GM23338 (cell line): ENCODE measurements around the gene GCFC2. TPM values are rescaled to one million over a fixed set of nuclear protein-coding genes. Genes with fewer than 3 reads are reported as not detected.

Experiments
- ATAC-seq: fragments of 200-7000 bp; cut with Tn5 transposase; 3 replicates; pipeline ENCODE4 v1.9.1; 2020
- DNase-seq: peaks from one replicate; pipeline ENCODE4 v3.0.0-alpha.2; 2015; ENCODE audit warnings: low spot score
- H2AFZ ChIP-seq: fragments of 200-600 bp; sonication (generic); 2 replicates; pipeline ENCODE4 v1.8.0; 2016; ENCODE audit warnings: antibody characterized with exemption, mild to moderate bottlenecking, moderate library complexity
- H3F3A ChIP-seq: fragments of 200-600 bp; sonication (generic); replicated peaks from 2 replicates; pipeline ENCODE4 v1.8.0; 2017; ENCODE audit warnings: antibody characterized with exemption, mixed run types, low read depth
- H3K27ac ChIP-seq: fragments of 200-600 bp; sonication (generic); 2 replicates; pipeline ENCODE4 v1.6.1; 2016; ENCODE audit warnings: low read depth
- H3K27me3 ChIP-seq: fragments of 200-600 bp; sonication (generic); 2 replicates; pipeline ENCODE4 v1.8.0; 2016; ENCODE audit warnings: mild to moderate bottlenecking, mixed run types, moderate library complexity; ENCODE audit not compliant: insufficient read depth
- H3K36me3 ChIP-seq: fragments of 200-600 bp; sonication (generic); 2 replicates; pipeline ENCODE4 v1.8.0; 2016; ENCODE audit warnings: mild to moderate bottlenecking; ENCODE audit not compliant: insufficient read depth
- H3K4me1 ChIP-seq: fragments of 200-600 bp; sonication (generic); 2 replicates; pipeline ENCODE4 v1.8.0; 2016; ENCODE audit warnings: mild to moderate bottlenecking, moderate library complexity; ENCODE audit not compliant: insufficient read depth
- H3K4me2 ChIP-seq: fragments of 200-600 bp; sonication (generic); 2 replicates; pipeline ENCODE4 v1.7.1; 2017; ENCODE audit warnings: mixed run types
- H3K4me3 ChIP-seq: fragments of 200-600 bp; sonication (generic); 2 replicates; pipeline ENCODE4 v1.6.1; 2016; ENCODE audit warnings: mixed run types
- H3K79me2 ChIP-seq: fragments of 200-600 bp; sonication (generic); replicated peaks from 2 replicates; pipeline ENCODE4 v1.8.0; 2017; ENCODE audit warnings: mild to moderate bottlenecking; ENCODE audit not compliant: insufficient read depth
- H3K9me2 ChIP-seq: fragments of 200-600 bp; sonication (generic); 2 replicates; pipeline ENCODE4 v1.8.0; 2017; ENCODE audit not compliant: insufficient read depth
- H4K20me1 ChIP-seq: fragments of 200-600 bp; sonication (generic); replicated peaks from 2 replicates; pipeline ENCODE4 v1.8.0; 2017; ENCODE audit warnings: mild to moderate bottlenecking; ENCODE audit not compliant: insufficient read depth
- H3K27ac Mint-ChIP-seq: 2 replicates; pipeline ENCODE4 v1.8.0; 2020; ENCODE audit warnings: inconsistent platforms, mild to moderate bottlenecking, moderate library complexity, mixed read lengths
- H3K27me3 Mint-ChIP-seq: 3 replicates; pipeline ENCODE4 v1.8.0; 2022; ENCODE audit warnings: low read depth, mild to moderate bottlenecking, moderate library complexity, mixed read lengths, inconsistent platforms; ENCODE audit not compliant: insufficient read depth, poor library complexity
- H3K36me3 Mint-ChIP-seq: 3 replicates; pipeline ENCODE4 v1.8.0; 2021; ENCODE audit warnings: low read depth, mild to moderate bottlenecking, inconsistent platforms, moderate library complexity, mixed read lengths
- H3K4me1 Mint-ChIP-seq: 3 replicates; pipeline ENCODE4 v1.8.0; 2020; ENCODE audit warnings: mild to moderate bottlenecking, inconsistent platforms, mixed read lengths
- H3K4me3 Mint-ChIP-seq: 3 replicates; pipeline ENCODE4 v1.8.0; 2021; ENCODE audit warnings: moderate library complexity, mild to moderate bottlenecking, inconsistent platforms, mixed read lengths
- H3K9me3 Mint-ChIP-seq: 3 replicates; pipeline ENCODE4 v1.8.0; 2020; ENCODE audit warnings: moderate library complexity, mild to moderate bottlenecking, inconsistent platforms, mixed read lengths
- CREB1 ChIP-seq: fragments of 250-450 bp; sonication (Bioruptor Pico); IDR thresholded peaks from 2 replicates; pipeline ENCODE4 v1.5.0; 2020; ENCODE audit warnings: low read depth, mild to moderate bottlenecking, moderate library complexity
- EZH2 ChIP-seq: fragments of 200-600 bp; sonication (generic); IDR thresholded peaks from one replicate; pipeline ENCODE4 v1.8.0; 2017; ENCODE audit warnings: antibody characterized with exemption, mild to moderate bottlenecking, low read depth; ENCODE audit not compliant: unreplicated experiment
- EZH2phosphoT487 ChIP-seq: fragments of 200-600 bp; sonication (generic); IDR thresholded peaks from one replicate; pipeline ENCODE4 v1.8.1; 2018; ENCODE audit warnings: antibody characterized with exemption; ENCODE audit not compliant: unreplicated experiment
- JUNB ChIP-seq: IDR thresholded peaks from one replicate; pipeline ENCODE4 v1.6.1; 2016; ENCODE audit warnings: antibody characterized with exemption; ENCODE audit not compliant: unreplicated experiment
- NANOG ChIP-seq: IDR thresholded peaks from 2 replicates; pipeline ENCODE4 v1.6.1; 2016; ENCODE audit warnings: antibody characterized with exemption, borderline replicate concordance
- POLR2AphosphoS5 ChIP-seq: IDR thresholded peaks from 2 replicates; pipeline ENCODE4 v1.6.1; 2016; ENCODE audit warnings: antibody characterized with exemption, low read depth
- STAT1 ChIP-seq: IDR thresholded peaks from one replicate; pipeline ENCODE4 v1.6.1; 2016; ENCODE audit warnings: antibody characterized with exemption; ENCODE audit not compliant: unreplicated experiment
- ZNF114 ChIP-seq: fragments of 250-450 bp; sonication (Bioruptor Pico); IDR thresholded peaks from 2 replicates; pipeline ENCODE4 v1.5.0; 2020; ENCODE audit warnings: mild to moderate bottlenecking, moderate library complexity
- ZNF331 ChIP-seq: fragments of 250-450 bp; sonication (Bioruptor Pico); IDR thresholded peaks from 2 replicates; pipeline ENCODE4 v1.5.0; 2020; ENCODE audit warnings: low read depth, mild to moderate bottlenecking, moderate library complexity
- polyA plus RNA-seq: library from polyadenylated mRNA; unstranded; fragments of >200 nt; fragmentation: Nextera tagmentation; extraction: Ambion mirVana; gene quantifications from 2 replicates; pipeline ENCODE4 v1.2.1, GENCODE V29; 2016
- total RNA-seq: library from RNA; depleted of rRNA; stranded (reverse); fragments of >200 nt; shearing (Covaris generic); gene quantifications from 2 replicates; pipeline ENCODE4 v1.2.3, GENCODE V29; 2014
- TF ChIP-seq, protein P1 (sequence below): fragments of 250-450 bp; sonication (Bioruptor Pico); IDR thresholded peaks from 2 replicates; pipeline ENCODE4 v1.5.0; 2020; ENCODE audit warnings: mild to moderate bottlenecking, moderate library complexity
- TF ChIP-seq, protein P2 (sequence below): IDR thresholded peaks from 2 replicates; pipeline ENCODE4 v1.6.1; 2016; ENCODE audit warnings: antibody characterized with exemption
- TF ChIP-seq, protein P3 (sequence below), 2 experiments: fragments of 200-600 bp in 1 of 2; sonication (generic) in 1 of 2; conservative IDR thresholded peaks; 2 replicates each; pipeline versions ENCODE4 v1.5.1 to v1.6.1; 2016 to 2017; ENCODE audit warnings: antibody characterized with exemption in 2 of 2, low read depth in 2 of 2, mild to moderate bottlenecking in 2 of 2, moderate library complexity in 1 of 2
- TF ChIP-seq, protein P4 (sequence below): IDR thresholded peaks from one replicate; pipeline ENCODE4 v1.6.1; 2018; ENCODE audit warnings: antibody characterized with exemption; ENCODE audit not compliant: unreplicated experiment

GCFC2 gene
- total and polyA plus RNA-seq, 2 experiments from 2014 or later, result 23.8 to 26.2 TPM

DNA sequence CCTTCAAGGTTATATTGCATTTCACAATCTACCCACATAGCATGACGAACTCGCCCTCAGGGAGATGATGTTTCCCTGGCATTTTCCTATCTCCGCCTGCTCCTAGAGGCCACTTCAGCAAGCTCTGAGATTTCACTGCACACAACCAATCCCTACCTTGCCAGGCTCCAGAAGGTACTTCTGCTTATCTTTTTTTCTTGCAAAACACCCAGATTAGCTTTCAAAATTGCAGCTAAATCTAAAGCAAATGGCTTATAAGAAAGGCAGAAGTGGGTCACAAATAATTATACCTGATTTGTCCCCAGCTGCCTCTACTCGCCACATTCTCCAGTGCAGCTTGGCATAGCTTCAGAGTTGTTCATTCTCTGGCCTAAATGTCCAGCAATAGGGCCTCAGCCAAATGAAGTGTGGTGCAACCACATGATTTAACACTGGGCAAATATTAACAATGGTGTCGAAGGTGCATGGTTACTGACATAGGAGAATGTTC lies 96.5 kb downstream of the GCFC2 start:
- no peaks in the 10 kb centered on the region; the same call in 1 of the 2 replicates for H3K9me2 ChIP-seq
- TF ChIP-seq CREB1 (CRISPR knock-in tag), result no peak
- TF ChIP-seq, protein P1, sequence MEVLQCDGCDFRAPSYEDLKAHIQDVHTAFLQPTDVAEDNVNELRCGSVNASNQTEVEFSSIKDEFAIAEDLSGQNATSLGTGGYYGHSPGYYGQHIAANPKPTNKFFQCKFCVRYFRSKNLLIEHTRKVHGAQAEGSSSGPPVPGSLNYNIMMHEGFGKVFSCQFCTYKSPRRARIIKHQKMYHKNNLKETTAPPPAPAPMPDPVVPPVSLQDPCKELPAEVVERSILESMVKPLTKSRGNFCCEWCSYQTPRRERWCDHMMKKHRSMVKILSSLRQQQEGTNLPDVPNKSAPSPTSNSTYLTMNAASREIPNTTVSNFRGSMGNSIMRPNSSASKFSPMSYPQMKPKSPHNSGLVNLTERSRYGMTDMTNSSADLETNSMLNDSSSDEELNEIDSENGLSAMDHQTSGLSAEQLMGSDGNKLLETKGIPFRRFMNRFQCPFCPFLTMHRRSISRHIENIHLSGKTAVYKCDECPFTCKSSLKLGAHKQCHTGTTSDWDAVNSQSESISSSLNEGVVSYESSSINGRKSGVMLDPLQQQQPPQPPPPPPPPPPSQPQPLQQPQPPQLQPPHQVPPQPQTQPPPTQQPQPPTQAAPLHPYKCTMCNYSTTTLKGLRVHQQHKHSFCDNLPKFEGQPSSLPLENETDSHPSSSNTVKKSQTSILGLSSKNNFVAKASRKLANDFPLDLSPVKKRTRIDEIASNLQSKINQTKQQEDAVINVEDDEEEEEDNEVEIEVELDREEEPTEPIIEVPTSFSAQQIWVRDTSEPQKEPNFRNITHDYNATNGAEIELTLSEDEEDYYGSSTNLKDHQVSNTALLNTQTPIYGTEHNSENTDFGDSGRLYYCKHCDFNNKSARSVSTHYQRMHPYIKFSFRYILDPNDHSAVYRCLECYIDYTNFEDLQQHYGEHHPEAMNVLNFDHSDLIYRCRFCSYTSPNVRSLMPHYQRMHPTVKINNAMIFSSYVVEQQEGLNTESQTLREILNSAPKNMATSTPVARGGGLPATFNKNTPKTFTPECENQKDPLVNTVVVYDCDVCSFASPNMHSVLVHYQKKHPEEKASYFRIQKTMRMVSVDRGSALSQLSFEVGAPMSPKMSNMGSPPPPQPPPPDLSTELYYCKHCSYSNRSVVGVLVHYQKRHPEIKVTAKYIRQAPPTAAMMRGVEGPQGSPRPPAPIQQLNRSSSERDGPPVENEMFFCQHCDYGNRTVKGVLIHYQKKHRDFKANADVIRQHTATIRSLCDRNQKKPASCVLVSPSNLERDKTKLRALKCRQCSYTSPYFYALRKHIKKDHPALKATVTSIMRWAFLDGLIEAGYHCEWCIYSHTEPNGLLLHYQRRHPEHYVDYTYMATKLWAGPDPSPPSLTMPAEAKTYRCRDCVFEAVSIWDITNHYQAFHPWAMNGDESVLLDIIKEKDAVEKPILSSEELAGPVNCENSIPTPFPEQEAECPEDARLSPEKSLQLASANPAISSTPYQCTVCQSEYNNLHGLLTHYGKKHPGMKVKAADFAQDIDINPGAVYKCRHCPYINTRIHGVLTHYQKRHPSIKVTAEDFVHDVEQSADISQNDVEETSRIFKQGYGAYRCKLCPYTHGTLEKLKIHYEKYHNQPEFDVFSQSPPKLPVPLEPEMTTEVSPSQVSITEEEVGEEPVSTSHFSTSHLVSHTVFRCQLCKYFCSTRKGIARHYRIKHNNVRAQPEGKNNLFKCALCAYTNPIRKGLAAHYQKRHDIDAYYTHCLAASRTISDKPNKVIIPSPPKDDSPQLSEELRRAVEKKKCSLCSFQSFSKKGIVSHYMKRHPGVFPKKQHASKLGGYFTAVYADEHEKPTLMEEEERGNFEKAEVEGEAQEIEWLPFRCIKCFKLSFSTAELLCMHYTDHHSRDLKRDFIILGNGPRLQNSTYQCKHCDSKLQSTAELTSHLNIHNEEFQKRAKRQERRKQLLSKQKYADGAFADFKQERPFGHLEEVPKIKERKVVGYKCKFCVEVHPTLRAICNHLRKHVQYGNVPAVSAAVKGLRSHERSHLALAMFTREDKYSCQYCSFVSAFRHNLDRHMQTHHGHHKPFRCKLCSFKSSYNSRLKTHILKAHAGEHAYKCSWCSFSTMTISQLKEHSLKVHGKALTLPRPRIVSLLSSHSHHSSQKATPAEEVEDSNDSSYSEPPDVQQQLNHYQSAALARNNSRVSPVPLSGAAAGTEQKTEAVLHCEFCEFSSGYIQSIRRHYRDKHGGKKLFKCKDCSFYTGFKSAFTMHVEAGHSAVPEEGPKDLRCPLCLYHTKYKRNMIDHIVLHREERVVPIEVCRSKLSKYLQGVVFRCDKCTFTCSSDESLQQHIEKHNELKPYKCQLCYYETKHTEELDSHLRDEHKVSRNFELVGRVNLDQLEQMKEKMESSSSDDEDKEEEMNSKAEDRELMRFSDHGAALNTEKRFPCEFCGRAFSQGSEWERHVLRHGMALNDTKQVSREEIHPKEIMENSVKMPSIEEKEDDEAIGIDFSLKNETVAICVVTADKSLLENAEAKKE (CRISPR knock-in tag), result no peak
- no peak for TF ChIP-seq JUNB
- TF ChIP-seq STAT1, result no peak
- no peak for TF ChIP-seq ZNF114 (CRISPR knock-in tag)
- TF ChIP-seq ZNF331 (CRISPR knock-in tag), result no peak
- TF ChIP-seq, protein P2, sequence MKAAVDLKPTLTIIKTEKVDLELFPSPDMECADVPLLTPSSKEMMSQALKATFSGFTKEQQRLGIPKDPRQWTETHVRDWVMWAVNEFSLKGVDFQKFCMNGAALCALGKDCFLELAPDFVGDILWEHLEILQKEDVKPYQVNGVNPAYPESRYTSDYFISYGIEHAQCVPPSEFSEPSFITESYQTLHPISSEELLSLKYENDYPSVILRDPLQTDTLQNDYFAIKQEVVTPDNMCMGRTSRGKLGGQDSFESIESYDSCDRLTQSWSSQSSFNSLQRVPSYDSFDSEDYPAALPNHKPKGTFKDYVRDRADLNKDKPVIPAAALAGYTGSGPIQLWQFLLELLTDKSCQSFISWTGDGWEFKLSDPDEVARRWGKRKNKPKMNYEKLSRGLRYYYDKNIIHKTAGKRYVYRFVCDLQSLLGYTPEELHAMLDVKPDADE, result no peak
- TF ChIP-seq EZH2phosphoT487, result no peak
- TF ChIP-seq NANOG, result no peak
- TF ChIP-seq, protein P3, sequence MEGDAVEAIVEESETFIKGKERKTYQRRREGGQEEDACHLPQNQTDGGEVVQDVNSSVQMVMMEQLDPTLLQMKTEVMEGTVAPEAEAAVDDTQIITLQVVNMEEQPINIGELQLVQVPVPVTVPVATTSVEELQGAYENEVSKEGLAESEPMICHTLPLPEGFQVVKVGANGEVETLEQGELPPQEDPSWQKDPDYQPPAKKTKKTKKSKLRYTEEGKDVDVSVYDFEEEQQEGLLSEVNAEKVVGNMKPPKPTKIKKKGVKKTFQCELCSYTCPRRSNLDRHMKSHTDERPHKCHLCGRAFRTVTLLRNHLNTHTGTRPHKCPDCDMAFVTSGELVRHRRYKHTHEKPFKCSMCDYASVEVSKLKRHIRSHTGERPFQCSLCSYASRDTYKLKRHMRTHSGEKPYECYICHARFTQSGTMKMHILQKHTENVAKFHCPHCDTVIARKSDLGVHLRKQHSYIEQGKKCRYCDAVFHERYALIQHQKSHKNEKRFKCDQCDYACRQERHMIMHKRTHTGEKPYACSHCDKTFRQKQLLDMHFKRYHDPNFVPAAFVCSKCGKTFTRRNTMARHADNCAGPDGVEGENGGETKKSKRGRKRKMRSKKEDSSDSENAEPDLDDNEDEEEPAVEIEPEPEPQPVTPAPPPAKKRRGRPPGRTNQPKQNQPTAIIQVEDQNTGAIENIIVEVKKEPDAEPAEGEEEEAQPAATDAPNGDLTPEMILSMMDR (conservative IDR thresholded peaks at IDR 0.05; ENCODE audit: low read depth in 2 of 2), result no peak
- TF ChIP-seq POLR2AphosphoS5, result no peak
- TF ChIP-seq, protein P4, sequence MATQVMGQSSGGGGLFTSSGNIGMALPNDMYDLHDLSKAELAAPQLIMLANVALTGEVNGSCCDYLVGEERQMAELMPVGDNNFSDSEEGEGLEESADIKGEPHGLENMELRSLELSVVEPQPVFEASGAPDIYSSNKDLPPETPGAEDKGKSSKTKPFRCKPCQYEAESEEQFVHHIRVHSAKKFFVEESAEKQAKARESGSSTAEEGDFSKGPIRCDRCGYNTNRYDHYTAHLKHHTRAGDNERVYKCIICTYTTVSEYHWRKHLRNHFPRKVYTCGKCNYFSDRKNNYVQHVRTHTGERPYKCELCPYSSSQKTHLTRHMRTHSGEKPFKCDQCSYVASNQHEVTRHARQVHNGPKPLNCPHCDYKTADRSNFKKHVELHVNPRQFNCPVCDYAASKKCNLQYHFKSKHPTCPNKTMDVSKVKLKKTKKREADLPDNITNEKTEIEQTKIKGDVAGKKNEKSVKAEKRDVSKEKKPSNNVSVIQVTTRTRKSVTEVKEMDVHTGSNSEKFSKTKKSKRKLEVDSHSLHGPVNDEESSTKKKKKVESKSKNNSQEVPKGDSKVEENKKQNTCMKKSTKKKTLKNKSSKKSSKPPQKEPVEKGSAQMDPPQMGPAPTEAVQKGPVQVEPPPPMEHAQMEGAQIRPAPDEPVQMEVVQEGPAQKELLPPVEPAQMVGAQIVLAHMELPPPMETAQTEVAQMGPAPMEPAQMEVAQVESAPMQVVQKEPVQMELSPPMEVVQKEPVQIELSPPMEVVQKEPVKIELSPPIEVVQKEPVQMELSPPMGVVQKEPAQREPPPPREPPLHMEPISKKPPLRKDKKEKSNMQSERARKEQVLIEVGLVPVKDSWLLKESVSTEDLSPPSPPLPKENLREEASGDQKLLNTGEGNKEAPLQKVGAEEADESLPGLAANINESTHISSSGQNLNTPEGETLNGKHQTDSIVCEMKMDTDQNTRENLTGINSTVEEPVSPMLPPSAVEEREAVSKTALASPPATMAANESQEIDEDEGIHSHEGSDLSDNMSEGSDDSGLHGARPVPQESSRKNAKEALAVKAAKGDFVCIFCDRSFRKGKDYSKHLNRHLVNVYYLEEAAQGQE, result no peak
- TF ChIP-seq EZH2, result no peak
- no peak overlapping the region for H2AFZ ChIP-seq
- no peaks in the 10 kb centered on the region for H4K20me1 ChIP-seq
- no peak overlapping the region for H3K27ac Mint-ChIP-seq
- no peak overlapping the region for H3K4me3 ChIP-seq
- H3K79me2 ChIP-seq, result no peaks in the 10 kb centered on the region
- DNase-seq (no peak), ATAC-seq (no peak)
- no peak overlapping the region for H3K27ac ChIP-seq
- H3K4me3 Mint-ChIP-seq, result no peak overlapping the region
- H3K4me1 ChIP-seq, result no peaks in the 10 kb centered on the region
- H3K9me3 Mint-ChIP-seq, result no peaks in the 10 kb centered on the region; the same call in 2 of the 3 replicates
- H3K36me3 ChIP-seq, result no peaks in the 10 kb centered on the region
- H3K4me1 Mint-ChIP-seq, result no peaks in the 10 kb centered on the region
- H3K27me3 Mint-ChIP-seq, result peaks cover 3% of the 10 kb centered on the region
- no peak overlapping the region for H3K4me2 ChIP-seq
- no peaks in the 10 kb centered on the region for H3F3A ChIP-seq
- no peaks in the 10 kb centered on the region for H3K36me3 Mint-ChIP-seq
- H3K27me3 ChIP-seq, result no peaks in the 10 kb centered on the region
